ENCODE measurements around the gene STX18.

DNA sequence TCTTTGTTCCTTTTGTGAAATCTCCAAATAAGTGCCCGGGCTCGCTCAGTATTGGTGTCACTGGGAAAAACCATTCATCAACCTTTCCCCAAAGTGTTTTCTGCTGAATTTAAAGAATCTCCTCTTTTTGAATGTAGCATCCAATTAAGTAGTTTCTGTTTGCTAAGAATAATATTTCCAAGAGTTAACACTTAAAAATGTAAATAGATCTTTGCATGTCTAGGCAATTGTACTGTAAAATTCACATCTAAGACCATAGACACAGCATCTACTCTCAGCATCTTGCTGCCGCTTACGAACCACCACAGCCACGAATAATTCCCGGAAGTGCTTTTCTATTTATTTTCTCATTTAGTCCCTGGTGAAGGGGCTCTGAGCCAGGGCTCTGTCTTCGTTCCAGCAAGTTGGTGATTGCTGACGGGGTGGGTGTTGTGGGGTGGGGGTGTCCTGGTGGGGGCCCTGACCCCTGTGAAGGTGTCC lies 153.5 kb downstream of the STX18 start:
- TF ChIP-seq EZH2 (IDR thresholded peaks at IDR 0.05; ENCODE audit: low read length, missing control alignments) = no peak
- TF ChIP-seq, protein P1, sequence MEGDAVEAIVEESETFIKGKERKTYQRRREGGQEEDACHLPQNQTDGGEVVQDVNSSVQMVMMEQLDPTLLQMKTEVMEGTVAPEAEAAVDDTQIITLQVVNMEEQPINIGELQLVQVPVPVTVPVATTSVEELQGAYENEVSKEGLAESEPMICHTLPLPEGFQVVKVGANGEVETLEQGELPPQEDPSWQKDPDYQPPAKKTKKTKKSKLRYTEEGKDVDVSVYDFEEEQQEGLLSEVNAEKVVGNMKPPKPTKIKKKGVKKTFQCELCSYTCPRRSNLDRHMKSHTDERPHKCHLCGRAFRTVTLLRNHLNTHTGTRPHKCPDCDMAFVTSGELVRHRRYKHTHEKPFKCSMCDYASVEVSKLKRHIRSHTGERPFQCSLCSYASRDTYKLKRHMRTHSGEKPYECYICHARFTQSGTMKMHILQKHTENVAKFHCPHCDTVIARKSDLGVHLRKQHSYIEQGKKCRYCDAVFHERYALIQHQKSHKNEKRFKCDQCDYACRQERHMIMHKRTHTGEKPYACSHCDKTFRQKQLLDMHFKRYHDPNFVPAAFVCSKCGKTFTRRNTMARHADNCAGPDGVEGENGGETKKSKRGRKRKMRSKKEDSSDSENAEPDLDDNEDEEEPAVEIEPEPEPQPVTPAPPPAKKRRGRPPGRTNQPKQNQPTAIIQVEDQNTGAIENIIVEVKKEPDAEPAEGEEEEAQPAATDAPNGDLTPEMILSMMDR (conservative IDR thresholded peaks at IDR 0.05 in 1 of 2, IDR thresholded peaks at IDR 0.05 in 1 of 2; ENCODE audit: low read depth in 1 of 2, low read length in 2 of 2) = no peak
